ENCODE data around the gene LRRC36. TPM values are rescaled to one million over a fixed set of nuclear protein-coding genes. Genes with fewer than 3 reads are reported as not detected.

Gene LRRC36
- total and polyA plus RNA-seq, 2 of the 13 experiments (the other 11 are each of a cell fraction or from before 2014, with no cell fraction given), result 0.12 to 0.15 TPM

GRCh38 chr16:67426022-67426421 lies 99.4 kb downstream of the LRRC36 start:
- Histone ChIP-seq H3K79me2 (ENCODE audit: insufficient read depth, low read length) (no peaks in the 10 kb centered on the region), H3K4me2 (ENCODE audit: low read depth, low read length) (no peak overlapping the region), H4K20me1 (ENCODE audit: insufficient read depth, low read length) (no peaks in the 10 kb centered on the region), H3K9me3 (ENCODE audit: low read length) (no peaks in the 10 kb centered on the region), H3K36me3 (replicated peaks in 1 of 2; ENCODE audit: control insufficient read depth in 1 of 2, insufficient read depth in 2 of 2, low read length in 2 of 2) (no peaks in the 10 kb centered on the region), H3K4me3 (replicated peaks in 1 of 3; ENCODE audit: insufficient read depth in 1 of 3, low read depth in 2 of 3, low read length in 3 of 3) (no peak overlapping the region), H3K4me1 (ENCODE audit: insufficient read depth, low read length) (peaks cover 34% of the 10 kb centered on the region), H3K27me3 (ENCODE audit: control insufficient read depth in 1 of 2, insufficient read depth in 2 of 2, low read length in 2 of 2) (peaks cover 5 to 35% of the 10 kb centered on the region in 2 experiments), H2AFZ (ENCODE audit: low read length) (no peak overlapping the region), H3K27ac (ENCODE audit: extremely low read length, insufficient read depth, low read length) (no peak overlapping the region), H3K9ac (ENCODE audit: insufficient read depth, low read depth, low read length) (no peak overlapping the region)
- ChIA-PET CTCF (ENCODE audit: low intra/inter-chr PET ratio, low total read pairs) (interaction anchor here (6.5 kb wide), 1 partner anchor 41 kb away, joined by 98 read pairs; no protein-coding TSS in a partner anchor), POLR2A (no interaction called here)
- WGBS (ENCODE audit: low lambda C conversion rate), result 36% methylated on average over 6 of the region's 7 CpGs
- in situ Hi-C loops (cut with HindIII; ENCODE audit: extremely low pct_ligation_motif_present, low pct_unique_long_range_greater_than_20kb), result no loop called here
- intact Hi-C loops (cut with micrococcal nuclease; ENCODE audit: unreplicated experiment), result loop anchor here (5.0 kb wide), 1 partner anchor 56 kb away; the partner anchor contains the start of genes AGRP and ATP6V0D1
- FAIRE-seq, result no peak
- no TSS peak for BruUV-seq (replicated peaks)
- ATAC-seq, result no peak
- TF ChIP-seq FOXA1 (IDR thresholded peaks at IDR 0.05) (no peak), FOXA1 (CRISPR knock-in tag; IDR thresholded peaks at IDR 0.05) (no peak)
- no peak for DNase-seq (ENCODE audit: low spot score)

- ChIA-PET POLR2A (interaction anchor here (1.0 to 3.1 kb wide), 2 partner anchors 38 to 195 kb away, joined by 4 to 15 read pairs; no protein-coding TSS in a partner anchor), CTCF (ENCODE audit: low intra/inter-chr PET ratio, low total read pairs) (interaction anchor here (1.3 to 6.5 kb wide), 3 partner anchors 20 to 40 kb away, joined by 3 to 98 read pairs (median 56); no protein-coding TSS in a partner anchor)
- intact Hi-C loops (cut with micrococcal nuclease; ENCODE audit: unreplicated experiment), result loop anchor here (5.0 kb wide), 1 partner anchor 55 kb away; the partner anchor contains the start of genes AGRP and ATP6V0D1
- Histone ChIP-seq H3K27ac (ENCODE audit: extremely low read length, insufficient read depth, low read length) (no peak overlapping the region), H3K79me2 (ENCODE audit: insufficient read depth, low read length) (no peaks in the 10 kb centered on the region), H4K20me1 (ENCODE audit: insufficient read depth, low read length) (no peaks in the 10 kb centered on the region), H2AFZ (ENCODE audit: low read length) (no peak overlapping the region), H3K9me3 (ENCODE audit: low read length) (no peaks in the 10 kb centered on the region), H3K9ac (ENCODE audit: insufficient read depth, low read depth, low read length) (no peak overlapping the region), H3K27me3 (ENCODE audit: control insufficient read depth in 1 of 2, insufficient read depth in 2 of 2, low read length in 2 of 2) (peaks cover 5 to 32% of the 10 kb centered on the region in 2 experiments), H3K4me1 (ENCODE audit: insufficient read depth, low read length) (peaks cover 39% of the 10 kb centered on the region), H3K4me2 (ENCODE audit: low read depth, low read length) (no peak overlapping the region), H3K36me3 (replicated peaks in 1 of 2; ENCODE audit: control insufficient read depth in 1 of 2, insufficient read depth in 2 of 2, low read length in 2 of 2) (no peaks in the 10 kb centered on the region), H3K4me3 (replicated peaks in 1 of 3; ENCODE audit: insufficient read depth in 1 of 3, low read depth in 2 of 3, low read length in 3 of 3) (no peak overlapping the region)
- no peak for DNase-seq (ENCODE audit: low spot score)
- BruUV-seq (replicated peaks), result no TSS peak
- in situ Hi-C loops (cut with HindIII; ENCODE audit: extremely low pct_ligation_motif_present, low pct_unique_long_range_greater_than_20kb), result no loop called here
- 0 out of 2 replicates have a peak, but pooled peaks have one; percentile 16 for TF ChIP-seq SKIL (CRISPR knock-in tag; IDR thresholded peaks at IDR 0.05; ENCODE audit: borderline replicate concordance)
- no peak for TF ChIP-seq ZBTB42 (CRISPR knock-in tag; IDR thresholded peaks at IDR 0.05)
- no peak for FAIRE-seq
- no peak for ATAC-seq
- 43% methylated on average over 7 of the region's 7 CpGs for WGBS (ENCODE audit: low lambda C conversion rate)
Observed at GRCh38 chr16:67426950-67427349, 100.3 kb downstream of the LRRC36 start.
